HG03103 (cell line): Measurements from ENCODE around the gene KLC3.

ENCODE experiments used
- ATAC-seq: cut with Tn5 transposase; IDR thresholded peaks from one replicate; pipeline ENCODE4 v1.9.1; 2021; ENCODE audit warnings: low read depth; ENCODE audit not compliant: unreplicated experiment

KLC3 gene

GRCh38 chr19:45368127-45368526, 27.6 kb downstream of the KLC3 start:
- ATAC-seq, result no peak

DNA sequence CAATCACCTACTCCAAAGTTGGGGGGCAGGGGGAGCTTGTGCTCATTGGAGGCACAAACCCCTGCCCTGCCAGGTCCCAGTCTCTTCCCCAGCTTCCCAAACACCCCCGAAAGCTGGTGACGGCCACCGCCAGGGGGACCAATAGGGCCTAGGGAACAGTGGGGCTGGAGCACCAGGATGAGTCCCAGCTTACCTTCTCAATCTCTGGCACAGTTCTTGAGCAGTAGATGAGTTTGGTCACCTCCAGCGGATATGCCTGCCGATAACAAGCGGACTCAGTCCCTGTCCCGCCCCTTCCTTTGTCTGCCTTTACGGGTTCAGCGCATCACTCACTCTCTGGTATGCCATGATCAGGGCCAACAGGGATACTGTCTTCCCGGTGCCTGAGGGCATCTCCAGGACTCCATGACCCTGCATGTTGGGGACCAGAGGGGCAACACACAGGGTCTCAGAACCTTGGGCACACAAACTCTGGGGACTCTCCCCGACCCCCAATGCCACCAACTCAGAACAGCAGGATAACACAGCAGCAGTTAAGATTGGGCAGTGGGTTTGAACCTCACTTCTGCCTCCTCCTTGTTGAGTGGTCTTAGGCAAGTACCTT, 28.3 kb downstream of the KLC3 start:
- no peak for ATAC-seq

DNA sequence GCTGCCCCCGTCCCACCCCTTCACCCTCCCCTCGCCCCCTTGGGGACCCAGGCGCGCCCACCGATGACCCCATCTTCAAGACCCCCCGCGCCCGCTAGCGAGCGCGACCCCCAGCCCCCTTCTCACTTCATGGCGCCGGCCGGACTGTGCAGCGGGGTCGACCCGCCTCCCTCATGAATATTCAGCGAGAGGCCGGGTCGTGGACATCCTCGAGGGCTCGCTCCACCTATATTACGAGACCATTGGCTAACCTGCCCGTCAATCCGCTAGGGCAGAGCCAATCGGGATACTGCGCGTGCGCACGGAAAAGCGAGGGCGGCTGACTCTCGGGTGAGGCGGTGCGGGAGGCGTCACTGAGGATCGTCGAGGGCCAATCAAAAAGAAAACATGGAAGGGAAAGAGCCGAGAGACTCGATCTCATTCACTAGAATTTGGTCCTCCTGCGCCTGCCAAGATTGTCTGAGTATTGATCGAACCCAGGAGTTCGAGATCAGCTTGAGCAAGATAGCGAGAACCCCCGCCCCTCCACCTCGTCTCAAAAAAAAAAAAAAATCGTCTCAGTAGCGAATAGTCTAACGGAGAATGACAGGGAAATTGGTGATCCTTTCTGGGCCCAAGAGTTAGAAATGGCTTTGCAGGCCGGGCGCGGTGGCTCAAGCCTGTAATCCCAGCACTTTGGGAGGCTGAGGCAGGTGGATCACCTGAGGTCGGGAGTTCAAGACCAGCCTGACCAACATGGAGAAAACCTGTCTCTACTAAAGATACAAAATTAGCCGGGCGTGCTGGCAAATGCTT, 30.1 kb downstream of the KLC3 start, which contains the start of gene ERCC2:
TSS of gene ERCC2 (minus strand) at position 164 of the 795 bp plus-strand sequence. CDS start at position 131, 33 bp downstream.
- ATAC-seq, result peak; percentile 89

- ATAC-seq, result no peak
These were observed 35.6 kb downstream of the KLC3 start for GRCh38 chr19:45376045-45376724.

GRCh38 chr19:45380107-45380506, 39.6 kb downstream of the KLC3 start:
- no peak for ATAC-seq

GRCh38 chr19:45382426-45382825, 41.9 kb downstream of the KLC3 start:
- ATAC-seq, result no peak

DNA sequence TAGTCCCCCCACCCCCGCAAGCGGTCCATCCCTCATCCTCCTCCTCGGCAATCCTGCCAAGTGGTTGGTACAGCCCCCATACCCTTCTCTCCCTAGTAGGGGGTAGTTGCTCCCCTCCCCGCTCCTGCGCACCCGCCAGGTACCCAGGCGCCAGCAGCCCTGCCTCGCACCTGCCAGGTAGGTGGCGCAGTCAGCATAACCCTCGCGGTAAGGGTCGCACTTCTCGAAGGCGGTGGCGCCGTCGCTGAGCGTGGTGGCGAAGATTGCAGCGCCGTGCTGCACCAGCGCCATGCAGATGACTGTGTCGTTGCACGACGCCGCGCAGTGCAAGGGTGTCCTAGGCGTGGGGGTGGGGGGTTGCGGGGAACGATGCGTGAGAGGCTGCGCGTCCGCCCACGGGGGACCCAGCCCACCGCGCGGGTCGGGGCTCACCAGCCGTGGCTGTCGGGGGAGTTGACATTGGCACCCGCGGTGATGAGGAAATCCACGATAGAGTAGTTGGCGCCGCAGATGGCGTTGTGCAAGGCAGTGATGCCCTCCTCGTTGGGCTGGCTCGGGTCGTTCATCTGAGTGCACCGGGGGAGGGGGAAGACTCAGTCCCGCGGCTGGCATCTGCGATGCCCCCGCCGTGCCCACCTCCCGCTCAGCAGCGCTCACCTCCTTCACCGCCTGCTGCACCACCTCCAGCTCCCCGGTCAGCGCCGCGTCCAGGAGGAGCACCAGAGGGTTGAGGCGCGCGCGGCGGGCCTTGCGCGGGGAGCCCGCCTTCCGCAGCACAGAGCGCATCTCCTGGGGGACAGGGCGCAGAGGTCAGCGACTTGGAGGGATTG, 45.1 kb downstream of the KLC3 start:
- no peak for ATAC-seq

DNA sequence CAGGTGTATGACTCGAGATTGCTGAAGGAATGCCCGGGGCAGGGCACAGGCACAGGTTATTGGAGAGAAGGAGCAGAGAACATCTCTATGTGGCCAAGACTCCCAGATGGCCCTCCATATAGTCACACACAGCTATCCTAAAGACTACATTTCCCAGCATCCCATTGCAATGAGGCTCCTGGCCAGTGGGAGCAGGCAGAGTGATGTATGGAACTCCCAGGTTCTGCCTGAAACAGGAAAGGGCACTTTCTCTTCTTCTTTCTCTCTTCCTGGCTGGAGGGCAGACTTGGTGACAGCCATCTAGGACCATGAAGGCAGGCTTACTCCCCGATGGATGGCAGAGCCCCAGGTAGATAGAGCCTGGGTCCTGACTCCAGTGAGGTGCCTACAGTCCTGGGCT, 50.8 kb downstream of the KLC3 start:
- ATAC-seq, result no peak

- no peak for ATAC-seq
These were observed 51.5 kb downstream of the KLC3 start for GRCh38 chr19:45391871-45392665.

DNA sequence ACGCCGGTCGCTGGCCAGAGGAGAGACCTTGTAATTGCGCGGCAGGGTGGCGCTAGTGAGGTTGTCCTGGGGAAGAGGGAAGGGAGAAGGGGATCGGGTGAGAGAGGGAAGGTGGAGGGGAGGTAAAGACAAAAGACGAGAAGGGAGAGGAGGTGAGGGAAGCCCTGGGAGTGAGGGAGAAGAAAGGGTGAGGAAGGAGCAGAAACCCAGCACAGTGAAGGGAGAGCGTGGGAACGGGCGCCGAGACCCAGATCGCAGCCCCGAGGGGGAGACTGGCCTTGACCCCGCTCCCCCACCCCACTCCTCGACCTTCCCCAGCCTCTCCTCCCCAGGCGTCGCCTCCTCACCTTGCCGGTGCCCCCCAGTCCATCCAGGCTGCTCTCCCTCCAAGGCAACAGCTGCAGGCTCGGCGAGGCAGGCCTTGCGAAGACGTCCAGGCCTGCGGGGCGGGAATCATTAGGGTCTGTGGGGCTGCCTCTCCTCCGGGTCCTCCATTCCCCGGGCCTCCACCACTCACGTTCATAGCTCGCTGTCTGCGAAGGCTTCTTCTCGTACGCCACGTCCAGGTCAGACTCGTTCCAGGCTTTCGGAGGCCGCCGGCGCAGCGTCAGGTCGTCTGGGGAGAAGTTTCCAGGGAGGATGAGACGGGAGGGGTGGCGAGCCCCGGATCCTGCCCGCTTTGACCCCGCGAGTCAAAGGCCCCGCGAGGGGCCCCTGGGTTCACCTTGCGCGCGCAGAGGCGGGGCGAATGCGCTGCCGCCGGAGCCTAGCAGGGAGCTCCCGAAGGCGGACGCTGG, 55.5 kb downstream of the KLC3 start:
- ATAC-seq, result no peak

DNA sequence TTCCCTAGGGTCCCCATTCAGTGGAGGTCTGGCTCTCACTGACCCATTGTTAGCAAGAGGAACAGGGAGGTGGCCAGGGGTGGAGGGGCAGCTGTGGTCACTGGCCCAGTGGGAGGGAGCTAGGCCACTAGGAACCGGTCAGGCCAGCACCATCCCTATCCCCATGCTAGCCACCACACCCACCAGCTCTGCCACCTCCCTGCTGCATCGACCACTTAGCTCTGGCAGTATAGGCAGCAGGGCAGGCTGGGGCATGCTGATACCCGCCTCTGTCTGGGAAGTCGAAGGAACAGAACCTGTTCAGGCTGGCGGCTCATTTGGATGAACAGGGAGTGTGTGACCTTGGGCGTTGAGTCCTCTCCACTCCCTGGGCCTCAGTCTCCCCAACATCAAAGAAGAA, 59.6 kb downstream of the KLC3 start:
- ATAC-seq, result no peak
